NT2/D1 (cell line): ENCODE results near the gene SLC47A2.

Experiments used
- DNase-seq: peaks from one replicate; pipeline ENCODE4 v3.0.0-alpha.2; 2011; ENCODE audit warnings: low read depth, low spot score
- H3K27me3 ChIP-seq: 2 replicates; pipeline ENCODE4 v1.6.0; 2011; ENCODE audit warnings: mild to moderate bottlenecking; ENCODE audit not compliant: insufficient read length, insufficient read depth
- H3K36me3 ChIP-seq: 2 replicates; pipeline ENCODE4 v1.6.1; 2011; ENCODE audit warnings: mild to moderate bottlenecking, low read length, mixed read lengths; ENCODE audit not compliant: insufficient read depth, insufficient read length
- H3K4me1 ChIP-seq: 2 replicates; pipeline ENCODE4 v1.5.1; 2011; ENCODE audit not compliant: insufficient read depth, insufficient read length
- H3K4me3 ChIP-seq: 2 replicates; pipeline ENCODE4 v1.5.1; 2011; ENCODE audit warnings: low read depth; ENCODE audit not compliant: insufficient read length
- H3K9ac ChIP-seq: 2 replicates; pipeline ENCODE4 v1.6.0; 2011; ENCODE audit warnings: low read depth; ENCODE audit not compliant: insufficient read length
- H3K9me3 ChIP-seq: 2 replicates; pipeline ENCODE4 v1.5.1; 2011; ENCODE audit warnings: mild to moderate bottlenecking, low read length; ENCODE audit not compliant: insufficient read depth
- SUZ12 ChIP-seq: IDR thresholded peaks from 2 replicates; pipeline ENCODE4 v1.6.1; 2011; ENCODE audit not compliant: insufficient read length, insufficient read depth; ENCODE audit errors: extremely low read depth
- YY1 ChIP-seq: IDR thresholded peaks from 2 replicates; pipeline ENCODE4 v1.6.1; 2011; ENCODE audit not compliant: insufficient read length, insufficient read depth
- ZNF274 ChIP-seq: IDR thresholded peaks from 2 replicates; pipeline ENCODE4 v1.6.1; 2011; ENCODE audit warnings: mild to moderate bottlenecking, low read depth, low read length

The SLC47A2 gene

GRCh38 chr17:19661121-19661520 is 55.3 kb downstream of the SLC47A2 start:
- H3K9ac ChIP-seq: no peak overlapping the region
- H3K4me1 ChIP-seq: no peaks in the 10 kb centered on the region
- peaks cover 60% of the 10 kb centered on the region for H3K36me3 ChIP-seq
- no peak for DNase-seq
- peaks cover 4% of the 10 kb centered on the region; the same call in 1 of the 2 replicates for H3K9me3 ChIP-seq
- no peaks in the 10 kb centered on the region for H3K27me3 ChIP-seq
- no peak overlapping the region for H3K4me3 ChIP-seq
- no peak for TF ChIP-seq SUZ12
- TF ChIP-seq ZNF274: no peak
- no peak for TF ChIP-seq YY1

- Histone ChIP-seq H3K27me3 (no peaks in the 10 kb centered on the region), H3K9ac (no peak overlapping the region), H3K4me3 (no peak overlapping the region), H3K9me3 (peaks cover 11% of the 10 kb centered on the region), H3K36me3 (peaks cover 61% of the 10 kb centered on the region), H3K4me1 (no peaks in the 10 kb centered on the region)
- TF ChIP-seq SUZ12 (no peak), ZNF274 (no peak), YY1 (no peak)
- DNase-seq: no peak
These were observed 56.0 kb downstream of the SLC47A2 start for GRCh38 chr17:19660219-19660870.

- peaks cover 63% of the 10 kb centered on the region for H3K36me3 ChIP-seq
These were observed 56.8 kb downstream of the SLC47A2 start for GRCh38 chr17:19659366-19660177.

GRCh38 chr17:19656851-19657581 is 59.4 kb downstream of the SLC47A2 start:
- Histone ChIP-seq H3K4me1 (no peaks in the 10 kb centered on the region), H3K4me3 (no peak overlapping the region), H3K36me3 (peaks cover 58% of the 10 kb centered on the region), H3K27me3 (no peaks in the 10 kb centered on the region), H3K9me3 (peaks cover 44% of the 10 kb centered on the region), H3K9ac (no peak overlapping the region)
- TF ChIP-seq SUZ12: no peak
- DNase-seq: no peak

More at GRCh38 chr17:19659366-19660177, 56.8 kb downstream of the SLC47A2 start:
- Histone ChIP-seq H3K9ac (no peak overlapping the region), H3K4me1 (no peaks in the 10 kb centered on the region), H3K9me3 (peaks cover 19% of the 10 kb centered on the region), H3K4me3 (no peak overlapping the region), H3K27me3 (no peaks in the 10 kb centered on the region)
- TF ChIP-seq YY1: no peak
- no peak for TF ChIP-seq ZNF274
- DNase-seq: no peak

- no peak for DNase-seq
- no peak for TF ChIP-seq ZNF274
- TF ChIP-seq YY1: no peak
- no peak for TF ChIP-seq SUZ12
- H3K9ac ChIP-seq: no peak overlapping the region
- peaks cover 62% of the 10 kb centered on the region for H3K36me3 ChIP-seq
- H3K9me3 ChIP-seq: peaks cover 50% of the 10 kb centered on the region
- H3K4me3 ChIP-seq: no peak overlapping the region
- H3K4me1 ChIP-seq: no peaks in the 10 kb centered on the region
- no peaks in the 10 kb centered on the region for H3K27me3 ChIP-seq
These were observed 60.0 kb downstream of the SLC47A2 start for GRCh38 chr17:19656336-19656735.

- TF ChIP-seq SUZ12 (no peak), YY1 (no peak), ZNF274 (no peak)
- H3K9ac ChIP-seq: no peak overlapping the region
These were observed 61.5 kb downstream of the SLC47A2 start for GRCh38 chr17:19654896-19655295.

GRCh38 chr17:19654342-19654886 is 62.0 kb downstream of the SLC47A2 start:
- no peak overlapping the region for H3K9ac ChIP-seq
- H3K4me3 ChIP-seq: no peak overlapping the region
- no peak for DNase-seq
- peaks cover 55% of the 10 kb centered on the region for H3K36me3 ChIP-seq
- H3K27me3 ChIP-seq: no peaks in the 10 kb centered on the region
- no peak for TF ChIP-seq SUZ12
- peaks cover 55% of the 10 kb centered on the region for H3K9me3 ChIP-seq
- no peaks in the 10 kb centered on the region for H3K4me1 ChIP-seq

More at GRCh38 chr17:19654896-19655295, 61.5 kb downstream of the SLC47A2 start:
- H3K27me3 ChIP-seq: no peaks in the 10 kb centered on the region
- no peaks in the 10 kb centered on the region for H3K4me1 ChIP-seq
- no peak overlapping the region for H3K4me3 ChIP-seq
- H3K9me3 ChIP-seq: peaks cover 55% of the 10 kb centered on the region
- peaks cover 56% of the 10 kb centered on the region for H3K36me3 ChIP-seq
- no peak for DNase-seq
